GM18517 (cell line): ENCODE results near the gene EXD3.

Source experiments
- ATAC-seq: cut with Tn5 transposase; IDR thresholded peaks from one replicate; pipeline ENCODE4 v1.9.1; 2021; ENCODE audit warnings: mild to moderate bottlenecking, moderate library complexity; ENCODE audit not compliant: unreplicated experiment

Gene EXD3

DNA sequence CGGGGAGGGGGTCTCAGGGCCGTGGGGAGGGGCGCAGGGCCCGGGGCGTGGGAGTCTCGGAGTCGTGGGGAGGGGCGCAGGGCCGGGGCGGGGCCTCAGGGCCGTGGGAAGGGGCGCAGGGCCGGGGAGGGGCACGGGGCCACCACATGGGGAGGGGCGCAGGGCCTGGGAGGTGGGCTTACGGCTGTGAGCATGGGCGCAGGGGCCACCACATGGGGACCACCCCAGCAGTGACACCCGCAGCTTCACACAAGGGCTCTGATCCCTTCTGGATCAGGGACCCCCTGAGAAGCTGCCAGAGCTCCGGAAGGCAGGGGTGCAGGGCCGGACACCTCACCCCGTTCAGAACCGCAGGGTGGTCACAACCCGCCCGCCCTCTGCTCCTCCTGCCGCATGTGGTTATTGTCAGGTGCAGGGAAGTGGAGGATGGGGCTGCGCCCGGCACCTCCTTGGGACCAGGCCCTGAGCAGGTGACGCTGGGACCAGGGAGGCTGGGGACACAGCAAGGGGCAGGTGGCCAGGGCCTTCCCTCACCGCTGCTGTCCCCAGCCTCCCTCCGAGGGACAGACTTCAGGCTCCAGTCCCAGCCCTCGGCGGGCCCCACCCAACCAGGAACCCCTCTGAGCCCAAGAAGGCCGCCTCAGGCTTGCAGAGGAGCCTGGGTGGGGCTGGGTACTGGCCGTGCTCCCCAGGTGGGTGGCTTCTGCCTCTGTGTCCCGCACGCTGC is 53.7 kb downstream of the EXD3 start:
- ATAC-seq = no peak

GRCh38 chr9:137368431-137369035 is 54.4 kb downstream of the EXD3 start:
- ATAC-seq = no peak

- no peak for ATAC-seq
Observed at GRCh38 chr9:137367506-137368430, 55.2 kb downstream of the EXD3 start.

DNA sequence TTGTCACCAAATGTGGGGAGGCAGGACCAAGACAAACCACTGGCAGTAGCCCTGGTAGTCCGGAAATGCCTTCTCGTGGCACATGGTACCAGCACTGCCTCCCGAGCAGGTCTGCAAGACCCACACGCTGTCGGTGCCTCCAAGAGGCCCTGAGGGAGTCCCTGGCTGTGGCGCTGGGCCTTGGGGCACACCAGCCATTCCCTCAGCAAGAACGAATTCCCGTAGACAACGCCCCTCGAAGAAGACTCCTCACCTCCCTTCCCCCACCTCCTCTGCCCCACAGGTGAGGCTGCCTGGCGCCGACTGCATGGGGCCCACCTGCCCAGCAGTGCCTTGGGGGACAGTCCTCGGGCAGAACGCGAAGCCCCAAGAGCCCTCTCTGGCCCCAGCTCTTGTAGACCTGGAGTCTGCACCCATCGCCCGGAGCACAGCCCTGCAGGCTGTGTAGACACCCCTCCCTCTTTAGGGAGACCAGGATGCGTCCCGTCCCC is 56.0 kb downstream of the EXD3 start:
- no peak for ATAC-seq

DNA sequence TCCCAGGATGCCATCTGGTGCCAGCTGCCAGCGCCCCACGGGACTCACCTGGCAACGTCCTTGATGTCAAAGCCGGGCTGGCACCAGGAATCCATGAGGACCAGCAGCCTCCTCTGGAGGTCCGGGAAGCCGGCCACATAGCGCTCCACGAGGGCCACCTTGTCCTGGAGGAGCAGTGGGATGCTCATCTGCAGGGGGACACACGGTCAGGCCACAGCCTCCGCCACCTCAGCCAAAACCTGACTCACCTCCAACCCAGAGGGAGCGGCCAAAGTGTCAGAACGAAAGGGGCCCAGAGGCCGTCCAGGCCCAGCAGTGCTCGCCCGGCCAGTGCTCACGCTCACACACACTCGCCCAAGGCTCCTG is 56.5 kb downstream of the EXD3 start:
- no peak for ATAC-seq

- ATAC-seq = no peak
Observed at GRCh38 chr9:137365552-137366444, 57.2 kb downstream of the EXD3 start.

DNA sequence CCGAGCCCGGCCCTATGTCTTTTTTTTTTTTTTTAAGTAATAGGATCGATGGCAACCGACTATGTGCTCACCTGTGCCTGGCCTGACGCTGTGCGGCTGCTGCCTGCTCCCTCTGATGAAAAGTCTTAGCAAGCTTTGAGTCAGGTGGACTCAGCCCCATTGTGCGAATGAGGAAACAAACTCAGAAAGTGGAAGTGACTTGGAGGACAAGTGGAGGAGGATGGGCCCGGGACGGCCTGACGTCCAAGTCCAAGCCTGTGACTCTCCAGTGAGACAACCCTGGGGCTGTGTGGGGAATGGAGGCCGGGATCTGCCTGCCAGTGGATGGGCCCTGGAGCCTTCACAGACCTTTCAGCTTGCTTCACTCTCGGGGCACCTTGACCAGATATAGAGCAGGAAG is 57.9 kb downstream of the EXD3 start:
- ATAC-seq = no peak

GRCh38 chr9:137359850-137360249 is 63.1 kb downstream of the EXD3 start:
- ATAC-seq = no peak

DNA sequence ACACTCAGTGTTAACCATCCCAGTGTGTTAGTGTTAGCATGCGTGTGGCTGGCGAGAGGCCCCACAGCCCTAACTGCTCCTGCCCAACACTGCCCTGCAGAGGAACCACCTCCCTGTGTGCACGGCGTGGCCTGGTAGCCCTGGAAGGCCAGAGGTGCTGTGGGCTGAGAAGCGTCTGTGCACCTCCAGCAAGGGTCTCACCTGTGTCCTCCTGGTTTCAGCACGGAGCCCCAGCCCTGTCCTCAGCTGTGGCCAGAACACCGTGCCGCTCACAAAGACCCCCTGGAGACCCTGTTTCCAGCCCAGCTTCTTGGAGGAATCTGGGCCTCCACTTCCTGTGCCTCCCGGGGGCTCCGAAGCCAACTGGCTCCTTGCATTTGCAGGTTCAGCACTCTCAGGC is 64.8 kb downstream of the EXD3 start:
- ATAC-seq = no peak

GRCh38 chr9:137357166-137357565 is 65.8 kb downstream of the EXD3 start:
- ATAC-seq = no peak

GRCh38 chr9:137355761-137356365 is 67.1 kb downstream of the EXD3 start:
- ATAC-seq = no peak

GRCh38 chr9:137354845-137355760 is 67.9 kb downstream of the EXD3 start:
- no peak for ATAC-seq

- ATAC-seq = no peak
Observed at GRCh38 chr9:137354153-137354844, 68.7 kb downstream of the EXD3 start.

- no peak for ATAC-seq
Observed at GRCh38 chr9:137353223-137354152, 69.5 kb downstream of the EXD3 start.

DNA sequence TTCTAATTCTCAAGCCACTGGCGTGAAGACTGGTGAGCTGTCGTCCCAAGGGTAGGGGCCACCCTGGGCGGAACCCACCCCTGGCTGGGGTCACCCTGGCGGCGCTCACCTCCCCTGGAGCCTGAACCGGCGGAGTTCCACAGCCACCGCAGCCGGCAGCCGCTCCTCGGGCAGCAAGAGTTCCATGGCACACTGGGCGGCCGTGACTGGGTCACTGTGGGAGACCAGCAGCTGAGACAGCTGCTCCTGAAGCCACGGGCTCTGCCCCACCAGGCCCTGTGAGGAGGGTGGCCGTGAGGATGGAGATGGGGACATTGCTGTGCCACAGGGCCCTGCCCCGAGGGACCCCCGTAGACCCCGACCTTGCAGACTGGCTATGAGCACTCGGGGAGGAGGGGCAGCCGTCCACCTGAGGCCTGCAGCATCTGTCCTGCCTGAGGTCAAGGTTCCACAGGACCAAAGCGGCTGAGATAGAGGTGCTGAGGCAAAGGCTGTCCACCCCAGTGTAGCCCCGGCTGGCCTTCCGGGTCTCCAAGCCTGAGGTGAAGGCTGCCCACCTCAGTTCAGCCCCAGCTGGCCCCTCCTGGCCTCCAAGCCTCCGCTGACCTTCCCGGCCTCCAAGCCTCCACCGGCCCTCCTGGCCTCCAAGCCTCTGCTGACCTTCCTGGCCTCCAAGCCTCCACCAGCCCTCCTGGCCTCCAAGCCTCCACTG is 70.3 kb downstream of the EXD3 start:
- no peak for ATAC-seq

GRCh38 chr9:137351781-137352501 is 71.0 kb downstream of the EXD3 start:
- no peak for ATAC-seq
